Measurements from ENCODE around the gene GKN2.
A peak's percentile ranks its signal among the peaks of the same experiment; 100 is the strongest.

GKN2 gene

GRCh38 chr2:68911709-68912108, 41.0 kb downstream of the GKN2 start:
- Mint-ChIP-seq H3K27me3 (ENCODE audit: low read depth, poor library complexity) (peaks cover 8% of the 10 kb centered on the region), H3K9me3 (no peaks in the 10 kb centered on the region), H3K36me3 (ENCODE audit: low read depth) (no peaks in the 10 kb centered on the region), H3K27ac (no peak overlapping the region), H3K4me1 (peaks cover 7% of the 10 kb centered on the region), H3K4me3 (no peak overlapping the region)
- no peak for DNase-seq
- TF ChIP-seq CTCF (IDR thresholded peaks at IDR 0.05), result no peak

- Mint-ChIP-seq H3K4me3 (no peak overlapping the region), H3K4me1 (peaks cover 7% of the 10 kb centered on the region), H3K27ac (no peak overlapping the region), H3K9me3 (no peaks in the 10 kb centered on the region), H3K27me3 (ENCODE audit: low read depth, poor library complexity) (peaks cover 8% of the 10 kb centered on the region), H3K36me3 (ENCODE audit: low read depth) (no peaks in the 10 kb centered on the region)
- TF ChIP-seq CTCF (IDR thresholded peaks at IDR 0.05), result no peak
- DNase-seq, result no peak
Observed at GRCh38 chr2:68911246-68911645, 41.4 kb downstream of the GKN2 start.

GRCh38 chr2:68909793-68910674, 42.7 kb downstream of the GKN2 start:
- H3K36me3 Mint-ChIP-seq (ENCODE audit: low read depth), result no peaks in the 10 kb centered on the region
- peaks cover 7% of the 10 kb centered on the region for H3K4me1 Mint-ChIP-seq
- peak; percentile 80 for DNase-seq
- no peak overlapping the region for H3K4me3 Mint-ChIP-seq
- no peak overlapping the region for H3K27ac Mint-ChIP-seq
- peak; percentile 90 for TF ChIP-seq CTCF (IDR thresholded peaks at IDR 0.05)
- peaks cover 4% of the 10 kb centered on the region for H3K27me3 Mint-ChIP-seq (ENCODE audit: low read depth, poor library complexity)
- no peaks in the 10 kb centered on the region for H3K9me3 Mint-ChIP-seq

- no peak overlapping the region for H3K4me3 Mint-ChIP-seq
- peaks cover 7% of the 10 kb centered on the region for H3K4me1 Mint-ChIP-seq
- H3K36me3 Mint-ChIP-seq (ENCODE audit: low read depth), result no peaks in the 10 kb centered on the region
- peaks cover 7% of the 10 kb centered on the region for H3K27me3 Mint-ChIP-seq (ENCODE audit: low read depth, poor library complexity)
- DNase-seq, result no peak
- H3K9me3 Mint-ChIP-seq, result peaks cover 15% of the 10 kb centered on the region
- TF ChIP-seq CTCF (IDR thresholded peaks at IDR 0.05), result no peak
- H3K27ac Mint-ChIP-seq, result no peak overlapping the region
Observed at GRCh38 chr2:68908392-68908970, 44.2 kb downstream of the GKN2 start.

GRCh38 chr2:68907920-68908253, 44.8 kb downstream of the GKN2 start:
- H3K36me3 Mint-ChIP-seq (ENCODE audit: low read depth), result no peaks in the 10 kb centered on the region
- H3K9me3 Mint-ChIP-seq, result peaks cover 21% of the 10 kb centered on the region
- no peak for DNase-seq
- no peak for TF ChIP-seq CTCF (IDR thresholded peaks at IDR 0.05)
- peaks cover 7% of the 10 kb centered on the region for H3K4me1 Mint-ChIP-seq
- H3K27ac Mint-ChIP-seq, result no peak overlapping the region
- H3K27me3 Mint-ChIP-seq (ENCODE audit: low read depth, poor library complexity), result peaks cover 7% of the 10 kb centered on the region
- no peak overlapping the region for H3K4me3 Mint-ChIP-seq
